Germinal center (tissue), 1 donor: Measurements from ENCODE around the gene DYNLT3.

Source experiments
- DNase-seq: peaks from one replicate; pipeline ENCODE4 v3.0.0; 2012; ENCODE audit warnings: mixed read lengths, low spot score

DYNLT3 gene, protein sequence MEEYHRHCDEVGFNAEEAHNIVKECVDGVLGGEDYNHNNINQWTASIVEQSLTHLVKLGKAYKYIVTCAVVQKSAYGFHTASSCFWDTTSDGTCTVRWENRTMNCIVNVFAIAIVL

DNA sequence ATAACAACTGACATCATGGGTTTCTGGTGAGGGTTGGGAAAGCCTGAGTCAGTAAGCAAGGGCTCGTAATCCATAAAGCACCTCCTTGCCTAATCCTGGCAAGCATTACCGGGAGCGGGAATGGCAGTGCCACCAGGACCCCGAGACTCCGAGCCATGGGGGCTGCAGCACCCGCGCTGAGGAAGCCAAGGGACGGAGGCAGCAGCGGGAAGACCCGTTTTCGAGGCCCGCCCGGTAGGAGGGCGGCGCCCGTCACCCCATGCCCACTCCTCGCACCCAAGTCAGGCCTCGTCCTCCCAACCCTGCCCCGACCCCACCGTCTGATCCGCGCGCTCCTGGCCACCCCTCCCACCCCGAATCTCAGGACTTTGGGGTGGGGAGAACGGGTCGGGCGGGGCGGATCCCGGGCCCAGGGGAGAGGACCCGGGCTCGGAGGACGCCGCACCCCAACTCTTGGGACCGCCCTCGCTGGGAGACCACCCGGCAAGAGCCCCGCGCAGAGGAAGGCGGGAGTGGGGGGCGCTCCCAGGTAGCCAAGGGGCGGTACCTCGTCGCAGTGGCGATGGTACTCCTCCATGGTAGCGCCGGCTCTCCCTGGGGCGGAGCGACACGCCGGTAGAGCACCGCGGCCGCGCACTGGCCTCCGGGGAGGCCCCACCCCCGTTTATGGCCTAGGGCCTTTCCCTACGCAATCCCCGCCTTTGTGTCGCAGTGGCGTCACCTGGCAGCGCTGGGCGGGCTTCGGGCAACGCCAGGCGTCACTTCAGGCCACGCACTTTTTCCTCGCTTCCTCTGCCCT is at the start of gene DYNLT3:
Gene DYNLT3, minus strand, starts transcription at position 638 of the 799 bp plus-strand sequence. Its CDS starts 61 bp downstream, at position 577.
- DNase-seq: peak; percentile 75

- no peak for DNase-seq
Measured at GRCh38 chrX:37896511-37896890, 49.1 kb upstream of the DYNLT3 start.

DNA sequence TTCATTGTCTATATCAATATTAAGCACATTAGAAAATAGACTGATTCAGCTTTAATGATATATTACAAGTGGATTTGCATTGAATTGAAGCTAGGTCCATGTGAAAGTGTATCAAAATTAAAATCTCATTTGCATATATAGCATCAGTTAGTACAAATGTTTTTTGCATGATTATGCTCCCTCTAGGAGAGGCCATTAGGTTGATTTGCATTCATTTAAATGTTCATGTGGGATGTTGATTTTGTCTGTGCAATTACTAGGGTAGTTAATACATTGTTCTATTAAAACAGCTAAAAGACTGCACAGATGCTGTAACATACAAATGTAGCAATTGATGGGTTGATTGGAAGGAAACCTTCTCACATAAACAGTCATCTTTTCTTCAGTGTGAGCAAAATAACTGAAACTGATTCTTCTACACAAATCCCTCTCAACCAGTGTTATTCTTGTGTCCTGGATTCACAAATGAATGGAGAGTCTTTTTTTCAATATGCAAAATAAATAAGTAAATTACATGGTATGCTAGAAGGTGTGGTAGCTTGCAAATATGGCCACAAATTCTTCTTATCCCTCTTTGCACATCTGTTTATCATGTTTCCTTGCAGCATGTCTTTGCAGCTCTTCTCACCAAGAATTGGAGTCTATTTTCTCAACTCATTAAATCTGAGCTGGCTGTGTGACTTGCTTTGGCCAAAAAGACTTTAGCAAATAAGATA is 48.6 kb upstream of the DYNLT3 start:
- DNase-seq: no peak

DNA sequence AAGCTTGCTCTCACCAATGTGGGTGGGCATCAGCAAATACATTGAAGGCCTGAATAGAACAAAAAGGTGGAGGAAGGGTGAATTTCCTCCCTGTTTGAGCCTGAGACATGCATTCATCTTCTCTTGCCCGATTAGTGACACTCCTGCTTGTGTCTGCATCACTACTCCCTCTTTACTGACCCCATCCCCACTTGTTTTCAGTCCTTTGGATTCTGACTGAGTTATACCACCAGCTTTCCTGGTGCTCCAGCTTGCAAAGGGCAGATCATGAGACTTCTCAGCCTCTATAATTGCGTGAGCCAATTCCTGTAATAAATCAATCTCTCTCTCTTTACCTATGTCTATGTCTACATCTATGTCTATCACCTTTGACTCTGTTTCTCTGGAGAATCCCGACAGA is 47.4 kb upstream of the DYNLT3 start:
- DNase-seq: no peak

- DNase-seq: no peak
Measured at GRCh38 chrX:37888010-37888409, 40.6 kb upstream of the DYNLT3 start.

DNA sequence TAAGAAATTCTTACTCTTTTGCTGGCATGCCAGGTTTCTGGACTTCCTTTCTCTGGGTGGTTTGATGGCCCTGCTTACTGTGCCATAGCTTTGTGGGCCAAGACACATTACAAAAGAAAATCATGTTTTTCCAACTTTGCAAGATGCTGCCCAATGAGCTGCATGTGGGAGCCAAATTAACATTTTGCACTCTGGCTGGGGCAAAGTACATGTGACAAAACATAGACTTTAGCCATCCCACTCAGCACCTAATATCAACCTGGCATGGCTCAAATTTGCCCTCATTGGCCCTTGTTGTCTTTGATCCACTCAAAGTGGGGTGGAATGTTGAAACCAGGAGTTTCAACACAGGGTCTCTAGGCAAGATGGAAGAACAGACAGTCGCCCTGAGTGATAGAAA is 40.0 kb upstream of the DYNLT3 start:
- no peak for DNase-seq

DNA sequence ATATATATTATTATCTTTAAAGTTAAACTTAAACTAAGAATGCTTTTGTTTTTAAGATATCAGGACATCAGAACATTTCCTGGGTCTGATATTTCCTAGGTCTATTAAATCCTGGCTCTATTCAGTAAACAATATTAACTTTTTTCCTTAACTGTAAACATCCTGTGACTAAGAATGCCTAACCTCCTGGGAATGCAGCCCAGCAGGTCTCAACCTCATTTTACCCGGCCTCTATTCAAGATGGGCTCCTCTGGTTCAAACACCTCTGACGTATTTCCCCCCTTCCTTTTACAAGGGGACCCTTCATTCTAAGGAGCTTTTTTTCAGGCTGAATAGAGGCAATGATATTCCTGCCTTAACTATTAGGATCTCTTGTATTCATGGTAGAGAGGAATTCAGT is 35.8 kb upstream of the DYNLT3 start:
- no peak for DNase-seq

DNA sequence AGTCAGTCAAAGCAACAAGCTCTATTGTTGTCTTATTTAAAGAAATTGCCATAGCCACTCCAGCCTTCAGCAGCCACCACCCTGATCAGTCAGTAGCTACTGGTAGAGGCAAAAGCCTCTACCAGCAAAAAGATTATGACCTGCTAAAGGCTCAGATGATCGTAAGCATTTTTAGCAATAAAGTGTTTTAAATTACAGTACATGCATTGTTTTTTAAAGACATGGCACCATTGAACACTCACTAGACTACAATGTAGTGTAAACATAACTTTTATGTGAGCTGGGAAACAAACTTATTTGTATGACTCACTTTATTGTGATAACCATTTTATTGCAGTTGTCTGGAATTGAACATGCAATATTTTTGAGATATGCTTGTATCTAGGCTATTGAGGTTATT is 32.3 kb upstream of the DYNLT3 start:
- DNase-seq: no peak

DNA sequence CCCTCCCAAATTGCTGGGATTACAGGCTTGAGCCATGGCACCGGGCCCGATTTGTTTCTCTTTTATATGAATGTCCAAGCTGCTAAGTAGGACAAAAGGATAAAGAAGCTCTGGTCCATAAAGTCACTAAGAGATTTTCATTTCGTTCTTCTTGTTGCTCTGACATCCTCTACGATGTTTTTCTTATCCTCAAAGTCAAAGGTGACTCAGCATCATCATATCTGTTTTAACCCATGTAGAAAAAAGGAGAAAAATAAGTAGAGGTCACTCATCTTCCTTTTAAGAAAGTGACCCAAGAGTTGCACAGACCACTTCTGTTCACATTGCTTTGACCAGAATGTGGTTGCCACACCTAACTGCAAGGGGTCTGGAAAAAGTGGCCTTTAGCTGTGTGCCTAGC is 29.3 kb upstream of the DYNLT3 start:
- DNase-seq: no peak

DNA sequence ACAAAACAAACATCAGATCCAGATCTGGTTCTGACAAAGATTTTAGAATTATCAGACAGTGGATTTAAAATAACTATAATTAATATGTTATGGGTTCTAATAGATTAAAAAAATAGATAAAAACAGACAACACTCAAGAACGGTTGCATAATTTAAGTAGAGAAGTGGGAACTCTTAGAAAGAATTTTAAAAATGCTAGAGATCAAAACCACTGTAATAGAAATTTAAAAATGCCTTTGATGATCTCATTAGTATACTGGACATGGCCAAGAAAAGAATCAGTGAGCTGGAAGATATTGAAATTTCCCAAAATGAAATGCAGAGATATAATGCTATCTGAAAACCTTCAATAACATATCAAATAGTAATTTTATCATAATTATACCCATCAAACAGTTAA is 28.3 kb upstream of the DYNLT3 start:
- DNase-seq: no peak

DNA sequence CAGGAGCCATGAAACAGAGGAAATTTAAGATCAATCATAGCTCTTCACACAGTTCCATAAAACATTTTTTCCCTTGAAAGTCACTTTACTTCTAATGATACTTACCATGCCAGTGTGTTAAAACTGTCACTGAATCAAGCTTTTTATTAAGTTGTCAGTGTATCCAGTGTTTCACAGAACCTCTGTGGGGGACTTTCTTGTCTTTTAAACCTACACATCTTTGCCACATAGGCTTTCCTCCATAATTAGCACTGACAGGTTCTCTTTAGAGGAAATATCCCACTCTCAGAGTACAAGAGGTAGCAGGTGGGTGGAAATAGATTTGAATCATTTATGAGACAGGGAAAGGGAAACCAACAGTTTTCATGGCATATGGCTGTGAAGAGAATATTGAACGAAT is 25.8 kb upstream of the DYNLT3 start:
- no peak for DNase-seq

DNA sequence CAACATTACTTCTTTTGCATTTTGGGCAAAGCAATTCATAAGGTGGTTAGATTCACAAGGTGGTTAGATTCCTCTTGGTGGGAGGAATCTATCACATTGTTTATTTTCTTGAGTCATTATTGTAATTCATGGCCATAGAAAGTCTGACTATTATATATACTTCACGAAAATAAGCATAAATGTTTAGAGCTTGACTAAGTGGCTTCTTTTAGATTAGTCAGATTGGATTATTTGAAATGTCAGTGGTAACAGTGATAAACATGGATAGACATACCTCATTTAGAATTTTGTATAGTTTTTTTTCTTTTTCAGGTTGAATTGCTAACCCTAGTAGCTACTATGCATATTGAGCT is 24.9 kb upstream of the DYNLT3 start:
- no peak for DNase-seq

DNA sequence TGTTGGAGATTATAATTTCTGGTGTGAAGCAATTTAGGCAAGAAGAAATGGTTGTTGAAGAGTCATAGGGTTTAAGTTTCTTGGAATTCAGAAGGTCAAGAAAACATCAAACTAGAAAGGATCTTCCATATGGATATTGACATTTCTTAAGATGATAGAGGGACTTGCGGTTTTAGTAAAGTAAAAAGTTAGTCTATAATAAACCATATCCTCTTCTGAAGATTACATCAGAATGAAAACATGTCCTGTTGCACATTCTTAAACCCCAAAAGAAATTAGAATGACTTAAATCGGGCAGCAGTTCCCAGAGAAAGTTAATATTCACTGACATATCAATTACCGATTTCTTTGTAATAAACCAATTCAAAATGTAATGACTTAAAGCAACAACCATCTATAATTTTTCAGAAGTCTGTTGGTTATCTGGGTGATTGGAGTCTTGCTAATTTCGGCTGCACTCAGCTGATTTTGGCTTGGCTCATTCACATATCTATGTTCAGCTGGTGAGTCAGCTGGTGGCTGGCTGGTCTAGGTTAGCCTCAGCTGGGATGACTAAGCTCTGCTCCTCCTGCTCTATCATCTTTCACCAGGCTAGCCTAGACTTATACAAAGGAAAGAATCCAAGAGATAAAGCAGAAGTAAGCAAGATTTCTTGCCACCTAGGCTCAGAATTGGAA is 24.4 kb upstream of the DYNLT3 start:
- no peak for DNase-seq

DNA sequence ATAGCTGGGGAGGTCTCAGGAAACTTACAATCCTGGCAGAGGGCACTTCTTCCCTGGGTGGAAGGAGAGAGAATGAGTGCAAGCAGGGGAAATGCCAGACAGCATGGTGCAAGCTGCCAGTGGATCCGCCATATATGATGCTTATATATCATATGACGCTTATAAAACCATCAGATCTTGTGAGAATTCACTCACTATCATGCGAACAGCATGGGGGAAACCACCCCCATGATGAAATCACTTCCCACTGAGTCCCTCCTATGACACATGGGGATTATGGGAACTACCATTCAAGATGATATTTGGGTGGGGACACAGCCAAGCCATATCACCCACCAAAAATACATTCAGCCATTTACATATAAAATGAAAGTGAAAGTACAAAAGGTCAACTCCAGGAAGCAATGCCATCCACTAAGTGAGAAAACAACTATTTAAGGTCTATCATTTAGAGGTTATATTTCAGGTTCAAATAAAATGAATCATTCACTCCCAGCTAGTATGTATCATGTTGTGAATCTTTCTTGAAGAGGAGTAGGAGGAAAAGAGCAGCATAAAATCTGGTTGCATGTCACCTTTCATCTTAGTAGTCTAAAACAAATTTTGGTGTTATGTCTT is 20.3 kb upstream of the DYNLT3 start:
- DNase-seq: no peak

GRCh38 chrX:37863728-37864127 is 16.4 kb upstream of the DYNLT3 start:
- DNase-seq: no peak

- no peak for DNase-seq
Measured at GRCh38 chrX:37862851-37863250, 15.5 kb upstream of the DYNLT3 start.

GRCh38 chrX:37860721-37861120 is 13.3 kb upstream of the DYNLT3 start:
- DNase-seq: no peak

DNA sequence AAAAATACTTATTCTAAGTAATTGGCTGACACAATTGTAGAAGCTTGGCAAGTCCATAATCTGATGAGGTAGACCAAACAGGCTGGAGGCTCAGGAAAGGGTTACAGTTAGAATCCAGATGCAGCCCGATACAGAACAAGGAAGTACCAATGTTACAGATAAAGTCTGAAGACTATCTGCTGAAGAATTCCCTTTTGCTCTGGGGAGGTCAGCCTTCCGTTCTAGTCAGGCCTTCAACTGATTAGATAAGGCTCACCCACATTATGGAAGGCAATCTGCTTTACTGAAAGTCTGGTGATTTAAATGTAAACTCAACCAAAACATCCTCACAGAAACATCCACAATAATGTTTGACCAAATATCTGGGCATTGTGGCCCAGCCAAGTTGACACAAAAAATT is 7.4 kb upstream of the DYNLT3 start:
- no peak for DNase-seq

- DNase-seq: no peak
Measured at GRCh38 chrX:37854148-37854547, 6.8 kb upstream of the DYNLT3 start.

DNA sequence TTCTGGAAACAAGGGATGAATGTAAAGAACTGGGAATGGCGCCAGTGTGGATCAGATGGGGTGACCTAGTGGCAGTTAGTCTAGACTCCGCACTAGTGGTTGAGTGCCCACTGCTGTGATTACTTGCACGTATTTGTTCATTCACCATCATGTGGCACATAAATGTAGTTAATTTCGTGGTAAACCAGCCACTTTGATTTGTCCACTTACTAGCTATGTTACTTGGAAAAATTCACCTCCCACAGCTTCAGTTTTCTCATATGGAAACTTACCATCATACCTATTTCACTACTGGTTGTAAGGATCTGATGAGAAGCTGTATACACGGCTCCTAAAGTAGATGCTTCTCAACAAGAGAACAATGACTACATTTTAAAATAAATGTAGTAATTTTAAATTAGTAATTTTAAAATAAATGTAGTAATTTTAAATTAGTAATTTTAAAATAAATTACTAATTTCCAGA is 394 bp upstream of the DYNLT3 start:
- DNase-seq: no peak

DNA sequence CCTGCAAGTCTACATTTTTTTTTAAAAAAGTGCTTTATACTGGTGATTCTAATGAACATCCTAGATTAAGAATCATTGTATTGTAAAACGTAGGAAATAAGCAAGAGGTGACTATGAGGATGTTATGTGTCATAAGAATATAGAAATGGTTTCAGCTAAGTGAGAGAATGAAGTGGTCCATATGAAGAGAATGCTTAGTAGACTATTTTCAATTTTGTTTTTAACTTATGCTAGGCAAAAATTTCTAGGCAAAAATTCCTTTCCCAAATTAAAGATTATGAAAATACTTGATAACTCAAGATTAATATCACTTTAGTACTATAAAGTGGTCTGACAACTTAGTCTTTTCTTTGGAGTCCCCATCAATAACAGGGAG is 825 bp downstream of the DYNLT3 start:
- no peak for DNase-seq

DNA sequence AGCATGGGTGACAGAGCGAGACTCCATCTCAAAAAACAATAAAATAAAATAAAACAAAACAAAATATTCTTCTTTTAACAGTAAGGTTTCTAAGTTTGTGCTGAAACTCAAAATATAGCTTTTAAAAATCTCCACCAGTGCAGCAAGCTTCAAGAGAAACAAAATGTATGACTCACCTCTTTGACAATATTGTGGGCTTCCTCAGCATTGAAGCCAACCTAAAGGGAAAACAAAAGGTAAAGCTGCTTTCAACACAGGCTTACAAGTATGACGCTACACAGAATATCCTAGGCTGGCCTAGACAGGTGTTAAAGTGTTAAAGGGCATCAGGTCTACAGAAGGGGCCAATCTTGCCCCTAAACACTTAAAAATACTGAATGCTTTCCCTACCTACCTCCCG is 1.2 kb downstream of the DYNLT3 start:
- DNase-seq: no peak
